Cardiac fibroblast (primary cell): ENCODE data around the gene CAVIN2.
A peak's percentile ranks its signal among the peaks of the same experiment; 100 is the strongest.

Experiments
- DNase-seq, 2 donors: peaks; one replicate each; pipeline versions ENCODE4 v3.0.0 to v3.0.0-alpha.2; 2010; ENCODE audit warnings: low read depth in 2 of 2
- H3K4me3 ChIP-seq, 2 donors: replicated peaks in 1 of 2; 1 replicate in 1 of 2; 2 replicates in 1 of 2; pipeline ENCODE4 v1.5.1; 2011; ENCODE audit warnings: low read depth in 2 of 2, low read length in 2 of 2, mild to moderate bottlenecking in 2 of 2, moderate library complexity in 1 of 2
- CTCF ChIP-seq: IDR thresholded peaks from one replicate; pipeline ENCODE4 v1.5.1; 2011; ENCODE audit warnings: low read depth, mild to moderate bottlenecking, low read length, inconsistent platforms

Gene CAVIN2

GRCh38 chr2:191889931-191890330, 43.0 kb upstream of the CAVIN2 start:
- no peak for TF ChIP-seq CTCF
- DNase-seq = no peak
- no peak overlapping the region for H3K4me3 ChIP-seq

GRCh38 chr2:191888400-191889166, 41.7 kb upstream of the CAVIN2 start:
- no peak overlapping the region for H3K4me3 ChIP-seq
- no peak for DNase-seq
- TF ChIP-seq CTCF = no peak

- TF ChIP-seq CTCF = no peak
- H3K4me3 ChIP-seq = no peak overlapping the region
- DNase-seq = no peak
Observed at GRCh38 chr2:191885650-191886049, 38.8 kb upstream of the CAVIN2 start.

GRCh38 chr2:191885098-191885497, 38.2 kb upstream of the CAVIN2 start:
- peak in 1 of 2 donors; percentile 19 for DNase-seq
- TF ChIP-seq CTCF = no peak
- H3K4me3 ChIP-seq = no peak overlapping the region

- no peak overlapping the region for H3K4me3 ChIP-seq
- TF ChIP-seq CTCF = no peak
- no peak for DNase-seq
Observed at GRCh38 chr2:191881982-191882816, 35.3 kb upstream of the CAVIN2 start.

- TF ChIP-seq CTCF = no peak
- DNase-seq = peak; percentile 82 to 87
- no peak overlapping the region for H3K4me3 ChIP-seq
Observed at GRCh38 chr2:191878548-191879279, 31.8 kb upstream of the CAVIN2 start.
